NCI-H748 (cell line): ENCODE results near the gene PRR5.
A peak's percentile ranks its signal among the peaks of the same experiment; 100 is the strongest.

Experiments
- DNase-seq: peaks from one replicate; lab custom pipeline; 2025; ENCODE audit not compliant: unreplicated experiment; lab: John Stamatoyannopoulos, UW

Gene PRR5

DNA sequence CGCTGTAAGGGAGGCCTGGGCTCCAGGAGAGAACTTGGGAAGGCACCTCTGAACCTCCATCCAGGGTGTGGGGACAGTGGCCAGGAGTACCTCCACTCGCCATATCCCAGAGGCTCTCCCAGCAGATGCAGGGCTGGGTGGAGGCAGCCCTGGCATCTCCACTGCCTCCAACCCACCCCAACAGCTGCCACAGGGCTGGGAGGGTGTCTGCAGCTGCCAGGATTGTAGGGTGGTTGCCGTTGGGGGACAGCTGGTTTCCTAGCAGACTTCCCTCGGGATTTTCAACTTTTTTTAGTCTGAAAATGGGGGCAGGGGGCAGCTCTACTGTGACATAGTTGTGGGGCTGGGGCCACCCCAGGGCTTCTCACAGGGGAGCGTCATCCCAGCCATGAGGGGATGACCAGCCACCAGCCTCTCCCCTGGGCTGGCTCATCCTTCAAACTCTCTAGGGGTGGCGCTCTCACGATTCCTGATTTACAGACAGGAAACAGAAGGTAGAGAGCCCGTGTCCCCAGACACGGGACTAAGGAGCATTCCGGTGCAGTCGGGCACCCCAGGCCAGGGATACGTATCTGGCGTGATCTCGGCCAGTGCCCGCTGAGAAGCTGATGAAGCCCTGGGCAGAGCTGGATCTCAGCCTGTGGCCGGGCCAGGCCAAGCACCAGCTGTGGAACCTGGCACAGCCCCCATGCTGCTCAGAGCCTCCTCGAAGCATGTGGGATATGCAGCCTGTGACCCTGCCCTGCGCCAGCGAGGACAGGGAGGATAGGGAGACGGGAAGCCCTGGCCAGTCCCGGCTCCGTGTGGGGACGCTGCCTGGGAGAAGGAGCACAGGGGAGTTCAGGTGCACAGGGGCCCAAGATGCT, 9.9 kb downstream of the PRR5 start:
- DNase-seq = no peak

- no peak for DNase-seq
Observed at GRCh38 chr22:44712962-44713361, 11.0 kb downstream of the PRR5 start.

GRCh38 chr22:44714703-44715350, 12.8 kb downstream of the PRR5 start:
- peak; percentile 7 for DNase-seq

- no peak for DNase-seq
Observed at GRCh38 chr22:44718418-44718817, 16.4 kb downstream of the PRR5 start.

- DNase-seq = peak; percentile 30
Observed at GRCh38 chr22:44719586-44720368, 17.8 kb downstream of the PRR5 start.

- DNase-seq = no peak
Observed at GRCh38 chr22:44721213-44721612, 19.2 kb downstream of the PRR5 start.

DNA sequence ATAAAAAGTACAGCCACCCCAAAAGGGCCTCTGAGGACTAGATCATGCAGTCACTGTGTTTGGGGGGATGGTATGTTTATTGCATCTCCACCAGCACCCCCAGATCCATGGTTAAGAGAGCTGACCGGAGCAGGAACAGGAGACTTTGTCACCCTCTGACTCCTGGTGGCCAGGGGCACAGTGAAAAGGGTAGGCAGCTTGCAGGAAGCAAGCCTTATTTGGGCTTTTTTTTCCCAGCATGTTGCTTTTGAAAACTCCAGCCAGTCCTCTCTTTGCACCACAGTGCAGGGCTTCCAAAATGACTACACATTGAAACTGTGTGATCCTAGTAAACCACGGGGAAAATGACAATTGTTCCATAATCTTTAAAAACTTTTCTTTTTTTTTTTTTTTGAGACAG, 20.6 kb downstream of the PRR5 start:
- no peak for DNase-seq

DNA sequence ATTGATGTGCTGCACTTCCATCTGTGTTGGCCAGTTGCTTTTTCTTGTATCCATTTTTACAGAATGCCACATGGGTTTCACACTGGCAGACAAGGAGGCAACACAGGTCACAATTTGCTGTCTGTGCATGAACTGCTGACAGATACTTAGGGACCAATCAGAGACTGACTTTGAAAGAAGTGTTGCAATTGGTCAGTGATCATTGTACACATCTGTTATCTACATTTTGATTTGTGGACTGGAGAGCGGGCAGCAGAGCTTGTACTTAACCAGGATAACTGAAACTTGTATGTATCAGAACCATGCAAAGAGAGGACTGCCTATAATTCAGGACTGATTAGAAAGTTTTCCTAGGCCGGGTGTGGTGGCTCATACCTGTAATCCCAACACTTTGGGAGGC, 21.8 kb downstream of the PRR5 start:
- DNase-seq = no peak

GRCh38 chr22:44724416-44724815, 22.4 kb downstream of the PRR5 start:
- no peak for DNase-seq

DNA sequence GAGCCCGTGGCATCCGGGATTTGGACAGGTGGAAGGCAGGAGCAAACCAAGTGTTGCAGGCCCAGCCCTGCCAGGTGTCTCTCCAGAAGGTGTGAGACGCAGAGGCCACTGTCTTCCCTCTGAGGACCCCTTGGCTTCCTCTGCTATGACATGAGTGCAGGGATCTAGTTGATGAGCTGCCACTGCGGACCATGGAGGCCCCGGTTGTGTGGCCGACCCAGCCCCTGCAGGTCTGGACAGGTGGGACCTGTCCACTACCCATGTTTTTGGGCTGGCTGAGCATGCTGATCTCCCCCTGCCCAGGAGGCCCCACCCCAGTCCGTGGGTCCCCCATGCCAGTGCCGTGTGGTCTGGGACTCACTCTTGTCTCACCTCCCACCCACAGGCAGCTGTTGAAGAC, 22.9 kb downstream of the PRR5 start:
- DNase-seq = no peak

- no peak for DNase-seq
Observed at GRCh38 chr22:44726439-44726838, 24.4 kb downstream of the PRR5 start.

- DNase-seq = no peak
Observed at GRCh38 chr22:44727148-44727547, 25.1 kb downstream of the PRR5 start.

DNA sequence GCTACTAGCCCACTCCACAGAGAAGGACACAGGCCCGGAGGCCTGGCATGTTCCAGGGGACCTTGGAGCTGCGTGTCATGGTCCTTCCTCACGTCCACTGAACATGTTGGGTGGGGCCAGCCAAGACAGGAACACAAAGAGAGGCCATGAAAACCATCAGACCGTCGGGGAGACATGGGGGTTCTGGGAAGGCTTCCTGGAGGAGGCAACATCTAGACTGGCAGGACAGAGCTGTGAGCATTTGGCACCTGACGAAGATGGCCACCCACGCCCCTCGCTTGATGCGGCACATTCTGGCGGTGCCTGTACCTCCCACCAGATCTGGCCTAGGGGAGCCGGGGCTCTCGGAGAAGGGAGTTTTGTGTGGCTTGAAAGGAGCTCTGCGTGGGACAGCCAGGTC, 25.7 kb downstream of the PRR5 start:
- DNase-seq = no peak

GRCh38 chr22:44728761-44729324, 26.8 kb downstream of the PRR5 start:
- DNase-seq = no peak

DNA sequence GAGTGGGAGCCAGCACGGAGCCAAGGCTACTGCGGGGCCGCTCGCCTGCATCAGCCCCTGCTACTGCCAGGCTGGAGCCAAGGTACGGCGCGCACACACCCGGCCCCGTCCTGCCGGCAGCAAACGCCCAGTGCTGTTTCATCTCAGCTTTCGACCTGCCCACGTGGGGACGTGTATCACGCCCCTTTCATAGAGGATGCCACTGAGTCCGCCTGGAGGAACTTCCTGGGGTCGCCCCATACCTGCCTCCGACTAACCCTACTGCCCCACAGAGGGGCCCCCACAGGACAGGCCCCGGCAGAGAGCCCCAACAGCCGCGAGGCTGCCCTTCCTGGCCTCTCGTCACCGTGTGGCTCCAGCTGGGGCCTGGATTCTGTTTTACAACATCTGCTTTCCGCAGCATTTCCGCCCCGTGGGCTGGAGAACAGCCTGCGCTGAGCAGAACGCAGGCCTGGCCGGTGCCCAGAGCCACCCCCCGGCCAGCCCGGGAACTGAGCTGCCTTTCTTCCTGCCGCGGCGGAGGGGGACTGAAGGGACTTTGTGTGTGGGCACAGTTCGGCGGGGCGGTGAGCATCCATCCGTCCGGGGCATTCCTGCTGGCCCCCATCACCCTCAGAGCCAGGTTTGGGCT, 27.5 kb downstream of the PRR5 start:
- DNase-seq = no peak

- DNase-seq = no peak
Observed at GRCh38 chr22:44730022-44730393, 28.0 kb downstream of the PRR5 start.

- DNase-seq = no peak
Observed at GRCh38 chr22:44730490-44731356, 28.7 kb downstream of the PRR5 start.

DNA sequence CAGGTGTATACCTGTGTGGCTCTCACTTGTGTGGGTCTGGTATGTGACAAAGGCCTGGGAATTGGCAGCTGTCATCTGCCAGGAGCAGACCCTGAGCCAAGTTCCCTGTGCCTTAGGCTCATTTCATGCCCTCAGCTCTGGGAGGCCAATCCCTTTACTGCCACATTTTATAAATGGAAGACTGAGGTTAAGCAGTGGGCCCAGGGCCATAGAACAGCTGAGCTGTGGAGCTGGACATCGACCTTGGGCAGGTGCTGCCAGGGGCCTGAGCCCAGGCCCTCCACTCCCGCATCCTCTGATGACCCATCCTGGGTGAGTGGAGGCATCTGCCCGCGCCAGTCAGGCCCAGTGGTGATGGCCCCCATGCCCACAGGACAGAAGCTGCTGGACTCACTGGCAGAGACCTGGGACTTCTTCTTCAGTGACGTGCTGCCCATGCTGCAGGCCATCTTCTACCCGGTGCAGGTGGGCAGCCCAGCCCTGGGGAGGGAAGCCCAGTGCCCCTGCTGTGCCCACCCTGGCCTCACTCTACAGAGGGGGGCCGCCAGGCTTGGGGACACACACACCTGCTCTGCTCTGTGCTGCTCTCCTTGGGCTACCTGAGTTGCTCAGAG, 29.5 kb downstream of the PRR5 start:
- DNase-seq = no peak

DNA sequence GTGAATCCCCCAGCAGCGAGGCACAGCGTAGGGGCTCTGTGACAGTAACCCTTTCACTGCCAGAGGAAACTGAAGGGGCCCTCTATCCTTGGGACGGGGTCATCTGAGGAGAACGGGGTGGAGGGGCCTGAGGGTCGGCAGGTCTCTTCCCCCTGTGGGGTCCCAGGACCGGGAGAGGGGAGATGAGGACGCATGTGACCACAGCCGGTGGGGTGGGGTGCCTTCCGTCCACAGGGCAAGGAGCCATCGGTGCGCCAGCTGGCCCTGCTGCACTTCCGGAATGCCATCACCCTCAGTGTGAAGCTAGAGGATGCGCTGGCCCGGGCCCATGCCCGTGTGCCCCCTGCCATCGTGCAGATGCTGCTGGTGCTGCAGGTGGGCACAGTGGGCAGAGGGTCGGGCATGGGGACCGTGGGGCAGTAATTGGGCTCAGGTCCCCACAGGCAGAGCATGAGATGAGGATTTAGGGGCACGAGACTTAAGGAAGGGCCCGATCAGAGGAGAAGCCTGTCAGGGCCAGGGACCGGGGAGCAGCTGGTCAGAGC, 30.1 kb downstream of the PRR5 start:
- DNase-seq = no peak
